Endodermal cell (in vitro differentiated cells): ENCODE data around the gene PRDM5. TPM values are rescaled to one million over a fixed set of nuclear protein-coding genes. Genes with fewer than 3 reads are reported as not detected.

Experiments
- DNase-seq: peaks from one replicate; pipeline ENCODE4 v3.0.0-alpha.2; 2017
- H3K27ac ChIP-seq: 2 replicates; pipeline ENCODE4 v1.5.1; 2013; ENCODE audit warnings: mild to moderate bottlenecking, low read depth, low read length, moderate library complexity
- H3K27me3 ChIP-seq: 2 replicates; pipeline ENCODE4 v1.6.1; 2013; ENCODE audit warnings: mild to moderate bottlenecking, low read length, moderate library complexity; ENCODE audit not compliant: insufficient read depth, control insufficient read depth, poor library complexity, severe bottlenecking
- H3K36me3 ChIP-seq: 2 replicates; pipeline ENCODE4 v1.7.0; 2013; ENCODE audit warnings: mild to moderate bottlenecking, low read length, moderate library complexity; ENCODE audit not compliant: control insufficient read depth, insufficient read depth
- H3K4me1 ChIP-seq: one replicate; pipeline ENCODE4 v1.7.0; 2013; ENCODE audit warnings: low read length; ENCODE audit not compliant: control insufficient read depth, insufficient read depth
- H3K4me3 ChIP-seq: 2 replicates; pipeline ENCODE4 v1.5.1; 2013; ENCODE audit warnings: mild to moderate bottlenecking, low read length, moderate library complexity
- H3K9ac ChIP-seq: 2 replicates; pipeline ENCODE4 v1.6.1; 2013; ENCODE audit warnings: mild to moderate bottlenecking, low read length, moderate library complexity; ENCODE audit not compliant: poor library complexity, severe bottlenecking; ENCODE audit errors: extremely low read depth
- H3K9me3 ChIP-seq: 2 replicates; pipeline ENCODE4 v1.6.1; 2013; ENCODE audit warnings: mild to moderate bottlenecking, low read length, moderate library complexity; ENCODE audit not compliant: control insufficient read depth
- H3K27ac Mint-ChIP-seq: 2 replicates; pipeline ENCODE4 v1.8.0; 2020; ENCODE audit warnings: mixed read lengths
- H3K27me3 Mint-ChIP-seq: 2 replicates; pipeline ENCODE4 v1.8.0; 2021; ENCODE audit warnings: mild to moderate bottlenecking, mixed read lengths; ENCODE audit not compliant: insufficient read depth
- H3K36me3 Mint-ChIP-seq: 2 replicates; pipeline ENCODE4 v1.8.0; 2020; ENCODE audit warnings: low read depth, mixed read lengths
- H3K4me1 Mint-ChIP-seq: 2 replicates; pipeline ENCODE4 v1.8.0; 2020; ENCODE audit warnings: mixed read lengths
- H3K4me3 Mint-ChIP-seq: 2 replicates; pipeline ENCODE4 v1.8.0; 2020; ENCODE audit warnings: mild to moderate bottlenecking, moderate library complexity, mixed read lengths
- H3K9me3 Mint-ChIP-seq: 2 replicates; pipeline ENCODE4 v1.8.0; 2020; ENCODE audit warnings: mild to moderate bottlenecking, mixed read lengths
- CTCF ChIP-seq: fragments of 200-600 bp; sonication (generic); conservative IDR thresholded peaks from 2 replicates; pipeline ENCODE4 v1.5.0; 2021; ENCODE audit warnings: antibody characterized with exemption, mild to moderate bottlenecking
- WGBS, 2 experiments: methylation state at CpG; one replicate each; pipeline versions ENCODE4 v1.1.5 to v1.1.7; 2013; ENCODE audit warnings: missing lambda C conversion rate in 2 of 2, mixed read lengths in 1 of 2; ENCODE audit not compliant: insufficient coverage in 1 of 2, insufficient read length in 1 of 2; 5-methylcytosine and 5-hydroxymethylcytosine counted together
- total RNA-seq, 2 donors: library from RNA; stranded (reverse); fragmentation: NEBNext Ultra II Directional in 1 of 2; extraction: Animal tissue kit (Norgen Biotek cat#: 25700) in 1 of 2; gene quantifications; 2 replicates in 1 of 2; 3 replicates in 1 of 2; pipeline ENCODE4 v1.2.1, GENCODE V29; 2021

PRDM5 gene
- total RNA-seq, 2 donors from 2014 or later: 18.3 to 19.1 TPM

- Mint-ChIP-seq H3K36me3 (no peaks in the 10 kb centered on the region), H3K4me1 (peaks cover 52% of the 10 kb centered on the region), H3K27ac (no peak overlapping the region), H3K9me3 (no peaks in the 10 kb centered on the region), H3K4me3 (no peak overlapping the region), H3K27me3 (peaks cover 13% of the 10 kb centered on the region)
- H3K4me3 ChIP-seq: no peak overlapping the region
- H3K27me3 ChIP-seq: peaks cover 31% of the 10 kb centered on the region
- H3K4me1 ChIP-seq: peaks cover 23% of the 10 kb centered on the region
- peaks cover 5% of the 10 kb centered on the region for H3K9me3 ChIP-seq
- WGBS, 2 experiments: 85% methylated on average over 2 of the region's 2 CpGs; no CpG with 5 or more reads in 1 of the 2 experiments
- DNase-seq: no peak
- no peaks in the 10 kb centered on the region for H3K36me3 ChIP-seq
- no peak overlapping the region for H3K9ac ChIP-seq
- no peak for TF ChIP-seq CTCF
- peak overlapping the region; percentile 56 for H3K27ac ChIP-seq
Measured at GRCh38 chr4:120915336-120915735, 7.2 kb downstream of the PRDM5 start.

- WGBS, 2 experiments: 94 to 96% methylated on average over 2 of the region's 2 CpGs
- H3K4me1 ChIP-seq: no peaks in the 10 kb centered on the region
- no peaks in the 10 kb centered on the region for H3K27me3 Mint-ChIP-seq
- no peak for DNase-seq
- no peak overlapping the region for H3K27ac Mint-ChIP-seq
- H3K4me1 Mint-ChIP-seq: no peaks in the 10 kb centered on the region
- H3K9ac ChIP-seq: no peak overlapping the region
- TF ChIP-seq CTCF: no peak
- no peak overlapping the region for H3K27ac ChIP-seq
- H3K27me3 ChIP-seq: peaks cover 6% of the 10 kb centered on the region
- H3K36me3 ChIP-seq: peaks cover 5% of the 10 kb centered on the region
- no peaks in the 10 kb centered on the region for H3K9me3 Mint-ChIP-seq
- no peaks in the 10 kb centered on the region for H3K9me3 ChIP-seq
- peaks cover 20% of the 10 kb centered on the region for H3K36me3 Mint-ChIP-seq
- H3K4me3 ChIP-seq: no peak overlapping the region
- no peak overlapping the region for H3K4me3 Mint-ChIP-seq
Measured at GRCh38 chr4:120903419-120903818, 19.1 kb downstream of the PRDM5 start.

- Mint-ChIP-seq H3K4me3 (no peak overlapping the region), H3K27ac (no peak overlapping the region), H3K4me1 (no peaks in the 10 kb centered on the region), H3K9me3 (no peaks in the 10 kb centered on the region), H3K27me3 (no peaks in the 10 kb centered on the region), H3K36me3 (peaks cover 20% of the 10 kb centered on the region)
- H3K9ac ChIP-seq: no peak overlapping the region
- no peaks in the 10 kb centered on the region for H3K9me3 ChIP-seq
- H3K36me3 ChIP-seq: peaks cover 5% of the 10 kb centered on the region
- H3K4me3 ChIP-seq: no peak overlapping the region
- DNase-seq: no peak
- H3K27me3 ChIP-seq: peaks cover 3% of the 10 kb centered on the region
- H3K27ac ChIP-seq: no peak overlapping the region
- TF ChIP-seq CTCF: no peak
- no peaks in the 10 kb centered on the region for H3K4me1 ChIP-seq
Measured at GRCh38 chr4:120902925-120903324, 19.6 kb downstream of the PRDM5 start.
